ENCODE data around the gene ZBTB9.
"Not testable (repeated sequence)": the region's sequence is repeated elsewhere in the genome, so short reads cannot be mapped to it uniquely, and the experiment has no call there.

ZBTB9 gene

DNA sequence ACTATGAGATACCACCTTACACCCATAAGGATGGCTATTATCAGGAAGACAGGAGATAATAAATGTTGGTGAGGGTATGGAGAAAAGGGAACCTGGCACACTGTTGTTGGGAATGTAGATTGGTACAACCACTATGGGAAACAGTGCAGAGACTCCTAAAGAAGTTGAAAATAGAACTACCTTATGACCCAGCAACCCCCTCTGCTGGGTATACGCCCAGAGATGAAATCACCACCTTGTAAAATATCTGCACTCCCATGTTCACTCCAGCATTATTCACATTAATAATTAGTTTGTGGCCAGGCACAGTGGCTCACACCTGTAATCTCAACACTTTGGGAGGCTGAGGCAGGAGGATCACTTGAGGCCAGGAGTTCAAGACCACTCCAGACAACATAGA lies 26.8 kb downstream of the ZBTB9 start:
- no peaks in the 10 kb centered on the region for H3K9me3 ChIP-seq (ENCODE audit: control insufficient read depth in 2 of 2, low read length in 2 of 2)

DNA sequence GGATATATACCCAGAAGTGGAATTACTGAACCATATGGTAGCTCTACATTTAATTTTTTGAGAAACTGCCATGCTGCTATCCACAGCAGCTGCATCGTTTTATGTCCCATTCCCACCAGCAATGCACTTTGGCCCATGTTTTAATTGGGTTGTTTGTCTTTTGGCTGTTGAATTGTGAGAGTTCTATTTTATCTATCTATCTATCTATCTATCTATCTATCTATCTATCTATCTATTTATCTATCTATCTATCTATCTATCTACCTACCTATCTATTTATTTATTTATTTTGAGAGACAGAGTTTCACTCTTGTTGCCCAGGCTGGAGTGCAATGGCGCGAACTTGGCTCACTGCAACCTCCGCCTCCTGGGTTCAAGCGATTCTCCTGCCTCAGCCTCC lies 28.2 kb downstream of the ZBTB9 start:
- H3K9ac ChIP-seq (ENCODE audit: low read length in 2 of 2); H3K27me3 ChIP-seq (ENCODE audit: control insufficient read depth in 1 of 2, insufficient read depth in 2 of 2, low read length in 2 of 2); H3K27ac ChIP-seq (ENCODE audit: low read length); H3K4me1 ChIP-seq (ENCODE audit: control insufficient read depth, insufficient read depth, low read length); H3K9me3 ChIP-seq (ENCODE audit: control insufficient read depth in 2 of 2, low read length in 2 of 2); H3K36me3 ChIP-seq (ENCODE audit: control insufficient read depth in 2 of 2, insufficient read depth in 2 of 2, low read length in 2 of 2); H3K4me3 ChIP-seq (ENCODE audit: low read length in 2 of 2): not testable (repeated sequence)

More for the DNA sequence above, 26.8 kb downstream of the ZBTB9 start:
- Histone ChIP-seq H3K4me1 (ENCODE audit: control insufficient read depth, insufficient read depth, low read length) (no peaks in the 10 kb centered on the region), H3K4me3 (ENCODE audit: low read length in 2 of 2) (no peak overlapping the region), H3K27me3 (ENCODE audit: control insufficient read depth in 1 of 2, insufficient read depth in 2 of 2, low read length in 2 of 2) (peaks cover 0 to 2% of the 10 kb centered on the region in 2 donors), H3K27ac (ENCODE audit: low read length) (no peak overlapping the region), H3K9ac (ENCODE audit: low read length in 2 of 2) (no peak overlapping the region), H3K36me3 (ENCODE audit: control insufficient read depth in 2 of 2, insufficient read depth in 2 of 2, low read length in 2 of 2) (no peaks in the 10 kb centered on the region)

DNA sequence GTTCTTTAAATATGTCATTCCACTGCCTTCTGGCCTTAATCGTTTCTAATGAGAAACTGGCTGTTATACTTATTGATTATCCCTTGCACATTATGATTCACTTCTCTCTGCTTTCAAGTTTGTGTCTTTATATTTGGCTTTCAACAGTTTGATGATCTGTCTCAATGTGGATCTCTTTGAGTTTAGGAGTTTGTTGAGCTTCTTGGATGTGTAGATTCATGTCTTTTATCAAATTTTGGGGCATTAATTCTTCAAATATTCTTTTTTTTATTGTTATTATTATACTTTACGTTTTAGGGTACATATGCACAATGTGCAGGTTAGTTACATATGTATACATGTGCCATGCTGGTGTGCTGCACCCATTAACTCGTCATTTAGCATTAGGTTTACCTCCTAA lies 29.3 kb downstream of the ZBTB9 start:
- Histone ChIP-seq H3K9ac (ENCODE audit: low read length in 2 of 2) (no peak overlapping the region), H3K27me3 (ENCODE audit: control insufficient read depth in 1 of 2, insufficient read depth in 2 of 2, low read length in 2 of 2) (peaks cover 0 to 2% of the 10 kb centered on the region in 2 donors), H3K27ac (ENCODE audit: low read length) (no peak overlapping the region), H3K4me3 (ENCODE audit: low read length in 2 of 2) (no peak overlapping the region), H3K9me3 (ENCODE audit: control insufficient read depth in 2 of 2, low read length in 2 of 2) (no peaks in the 10 kb centered on the region), H3K36me3 (ENCODE audit: control insufficient read depth in 2 of 2, insufficient read depth in 2 of 2, low read length in 2 of 2) (no peaks in the 10 kb centered on the region), H3K4me1 (ENCODE audit: control insufficient read depth, insufficient read depth, low read length) (no peaks in the 10 kb centered on the region)

DNA sequence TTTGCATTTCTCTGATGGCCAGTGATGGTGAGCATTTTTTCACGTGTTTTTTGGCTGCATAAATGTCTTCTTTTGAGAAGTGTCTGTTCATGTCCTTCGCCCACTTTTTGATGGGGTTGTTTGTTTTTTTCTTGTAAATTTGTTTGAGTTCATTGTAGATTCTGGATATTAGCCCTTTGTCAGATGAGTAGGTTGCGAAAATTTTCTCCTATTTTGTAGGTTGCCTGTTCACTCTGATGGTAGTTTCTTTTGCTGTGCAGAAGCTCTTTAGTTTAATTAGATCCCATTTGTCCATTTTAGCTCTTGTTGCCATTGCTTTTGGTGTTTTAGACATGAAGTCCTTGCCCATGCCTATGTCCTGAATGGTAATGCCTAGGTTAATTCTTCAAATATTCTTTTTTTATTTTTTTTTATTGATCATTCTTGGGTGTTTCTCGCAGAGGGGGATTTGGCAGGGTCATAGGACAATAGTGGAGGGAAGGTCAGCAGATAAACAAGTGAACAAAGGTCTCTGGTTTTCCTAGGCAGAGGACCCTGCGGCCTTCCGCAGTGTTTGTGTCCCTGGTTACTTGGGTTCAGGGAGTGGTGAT lies 30.4 kb downstream of the ZBTB9 start:
- H3K4me3 ChIP-seq (ENCODE audit: low read length in 2 of 2); H3K4me1 ChIP-seq (ENCODE audit: control insufficient read depth, insufficient read depth, low read length); H3K9ac ChIP-seq (ENCODE audit: low read length in 2 of 2); H3K27me3 ChIP-seq (ENCODE audit: control insufficient read depth in 1 of 2, insufficient read depth in 2 of 2, low read length in 2 of 2); H3K36me3 ChIP-seq (ENCODE audit: control insufficient read depth in 2 of 2, insufficient read depth in 2 of 2, low read length in 2 of 2); H3K27ac ChIP-seq (ENCODE audit: low read length); H3K9me3 ChIP-seq (ENCODE audit: control insufficient read depth in 2 of 2, low read length in 2 of 2): not testable (repeated sequence)

DNA sequence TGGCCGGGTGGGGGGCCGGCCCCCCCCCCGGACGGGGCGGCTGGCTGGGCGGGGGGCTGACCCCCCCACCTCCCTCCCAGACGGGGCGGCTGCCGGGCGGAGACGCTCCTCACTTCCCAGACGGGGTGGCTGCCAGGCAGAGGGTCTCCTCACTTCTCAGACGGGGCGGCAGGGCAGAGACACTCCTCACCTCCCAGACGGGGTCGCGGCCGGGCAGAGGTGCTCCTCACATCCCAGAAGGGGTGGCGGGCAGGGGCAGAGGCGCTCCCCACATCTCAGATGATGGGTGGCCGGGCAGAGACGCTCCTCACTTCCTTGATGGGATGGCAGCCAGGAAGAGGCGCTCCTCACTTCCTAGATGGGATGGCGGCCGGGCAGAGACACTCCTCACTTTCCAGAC lies 31.3 kb downstream of the ZBTB9 start:
- not testable (repeated sequence) for H3K4me1 ChIP-seq (ENCODE audit: control insufficient read depth, insufficient read depth, low read length); H3K27me3 ChIP-seq (ENCODE audit: control insufficient read depth in 1 of 2, insufficient read depth in 2 of 2, low read length in 2 of 2); H3K27ac ChIP-seq (ENCODE audit: low read length); H3K9me3 ChIP-seq (ENCODE audit: control insufficient read depth in 2 of 2, low read length in 2 of 2); H3K36me3 ChIP-seq (ENCODE audit: control insufficient read depth in 2 of 2, insufficient read depth in 2 of 2, low read length in 2 of 2); H3K9ac ChIP-seq (ENCODE audit: low read length in 2 of 2); H3K4me3 ChIP-seq (ENCODE audit: low read length in 2 of 2)

DNA sequence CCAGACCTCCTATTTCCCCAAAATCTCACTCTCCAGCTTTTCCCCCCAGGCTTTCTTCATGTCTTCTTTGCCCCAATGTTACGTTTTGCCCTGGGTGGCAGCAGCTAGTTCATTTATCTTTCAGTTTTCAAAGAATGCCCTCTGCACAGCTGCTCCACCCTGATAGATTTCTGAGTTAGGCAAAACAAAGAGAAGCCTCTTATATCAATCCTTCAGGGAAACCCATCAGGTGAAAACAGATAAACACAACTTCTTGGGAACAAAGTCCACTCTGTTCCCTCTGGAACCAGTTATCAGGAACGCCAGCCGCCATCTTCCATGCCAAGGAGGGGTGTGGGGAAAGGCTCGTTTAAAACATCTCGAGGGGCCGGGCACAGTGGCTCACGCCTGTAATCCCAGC lies 34.0 kb downstream of the ZBTB9 start:
- no peak overlapping the region for H3K9ac ChIP-seq (ENCODE audit: low read length in 2 of 2)
- no peaks in the 10 kb centered on the region for H3K36me3 ChIP-seq (ENCODE audit: control insufficient read depth in 2 of 2, insufficient read depth in 2 of 2, low read length in 2 of 2)
- no peak overlapping the region for H3K4me3 ChIP-seq (ENCODE audit: low read length in 2 of 2)
- no peak overlapping the region for H3K27ac ChIP-seq (ENCODE audit: low read length)
- H3K4me1 ChIP-seq (ENCODE audit: control insufficient read depth, insufficient read depth, low read length) = no peaks in the 10 kb centered on the region
- peaks cover 0 to 3% of the 10 kb centered on the region in 2 donors for H3K27me3 ChIP-seq (ENCODE audit: control insufficient read depth in 1 of 2, insufficient read depth in 2 of 2, low read length in 2 of 2)
- H3K9me3 ChIP-seq (ENCODE audit: control insufficient read depth in 2 of 2, low read length in 2 of 2) = no peaks in the 10 kb centered on the region

DNA sequence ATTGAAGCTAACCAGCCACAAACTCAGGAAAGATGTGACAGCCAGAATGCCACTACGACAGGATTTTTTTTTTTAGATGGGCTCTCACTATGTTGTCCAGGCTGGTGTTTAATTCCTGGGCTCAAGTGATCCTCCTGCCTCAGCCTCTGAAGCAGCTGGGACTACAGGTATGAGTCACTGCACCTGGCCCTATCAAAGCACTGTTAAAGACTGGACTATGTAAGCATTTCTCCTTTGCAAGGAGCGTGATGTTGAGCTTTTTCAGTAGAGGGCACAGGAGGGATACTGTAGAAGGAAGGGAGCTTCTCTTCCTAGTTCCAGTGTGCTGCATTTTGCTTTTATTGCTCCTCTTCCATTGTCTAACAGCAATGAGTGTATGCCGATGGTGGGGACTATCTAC lies 35.8 kb downstream of the ZBTB9 start:
- no peak overlapping the region for H3K27ac ChIP-seq (ENCODE audit: low read length)

DNA sequence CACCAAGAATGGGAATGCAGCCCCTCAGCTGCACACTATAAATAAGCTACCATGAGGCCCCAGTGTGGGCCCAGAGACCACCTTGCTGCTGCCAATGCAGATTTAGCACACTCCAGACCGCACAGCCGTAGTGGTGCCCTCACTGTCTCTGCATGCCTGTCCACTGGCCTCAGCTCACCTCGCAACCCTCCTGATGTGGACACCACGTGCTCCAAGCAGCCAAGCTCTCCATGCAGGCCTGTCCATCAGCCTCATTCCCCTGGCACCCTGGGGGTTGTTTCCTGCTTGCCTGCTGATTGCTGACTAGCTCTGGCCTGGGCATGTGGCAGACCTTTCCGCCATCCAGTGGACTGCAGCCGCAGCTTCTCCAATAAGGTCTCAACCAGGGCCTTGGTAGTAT lies 36.2 kb downstream of the ZBTB9 start:
- Histone ChIP-seq H3K4me1 (ENCODE audit: control insufficient read depth, insufficient read depth, low read length) (no peaks in the 10 kb centered on the region), H3K4me3 (ENCODE audit: low read length in 2 of 2) (no peak overlapping the region), H3K9me3 (ENCODE audit: control insufficient read depth in 2 of 2, low read length in 2 of 2) (no peaks in the 10 kb centered on the region), H3K27me3 (ENCODE audit: control insufficient read depth in 1 of 2, insufficient read depth in 2 of 2, low read length in 2 of 2) (peaks cover 0 to 3% of the 10 kb centered on the region in 2 donors), H3K9ac (ENCODE audit: low read length in 2 of 2) (no peak overlapping the region), H3K36me3 (ENCODE audit: control insufficient read depth in 2 of 2, insufficient read depth in 2 of 2, low read length in 2 of 2) (no peaks in the 10 kb centered on the region), H3K27ac (ENCODE audit: low read length) (no peak overlapping the region)

More for the DNA sequence above, 35.8 kb downstream of the ZBTB9 start:
- H3K4me3 ChIP-seq (ENCODE audit: low read length in 2 of 2) = no peak overlapping the region
- H3K36me3 ChIP-seq (ENCODE audit: control insufficient read depth in 2 of 2, insufficient read depth in 2 of 2, low read length in 2 of 2) = no peaks in the 10 kb centered on the region
- H3K4me1 ChIP-seq (ENCODE audit: control insufficient read depth, insufficient read depth, low read length) = no peaks in the 10 kb centered on the region
- peaks cover 0 to 3% of the 10 kb centered on the region in 2 donors for H3K27me3 ChIP-seq (ENCODE audit: control insufficient read depth in 1 of 2, insufficient read depth in 2 of 2, low read length in 2 of 2)
- H3K9ac ChIP-seq (ENCODE audit: low read length in 2 of 2) = no peak overlapping the region
- no peaks in the 10 kb centered on the region for H3K9me3 ChIP-seq (ENCODE audit: control insufficient read depth in 2 of 2, low read length in 2 of 2)

DNA sequence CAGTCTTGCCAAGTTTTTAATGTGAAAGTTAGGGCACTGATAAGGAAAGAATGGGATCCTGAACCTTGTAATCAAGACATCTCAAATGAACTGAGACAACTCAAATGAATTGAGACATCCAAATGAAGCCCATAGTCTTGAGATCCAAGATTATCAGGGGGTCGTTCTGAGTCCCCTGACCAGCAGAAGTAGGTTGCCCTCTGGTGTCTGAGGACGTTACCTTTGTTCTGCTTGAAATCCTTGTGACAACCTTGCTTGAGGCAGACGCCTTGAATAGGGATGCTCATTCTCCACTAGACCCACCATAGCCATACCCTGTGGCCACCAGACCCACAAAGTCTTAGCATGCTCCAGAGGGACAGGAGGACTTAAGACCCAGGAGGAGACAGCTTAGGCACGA lies 37.7 kb downstream of the ZBTB9 start:
- no peak overlapping the region for H3K9ac ChIP-seq (ENCODE audit: low read length in 2 of 2)
- no peak overlapping the region for H3K4me3 ChIP-seq (ENCODE audit: low read length in 2 of 2)
- no peaks in the 10 kb centered on the region for H3K4me1 ChIP-seq (ENCODE audit: control insufficient read depth, insufficient read depth, low read length)
- H3K27me3 ChIP-seq (ENCODE audit: control insufficient read depth in 1 of 2, insufficient read depth in 2 of 2, low read length in 2 of 2) = peaks cover 0 to 3% of the 10 kb centered on the region in 2 donors
- no peak overlapping the region for H3K27ac ChIP-seq (ENCODE audit: low read length)
- H3K9me3 ChIP-seq (ENCODE audit: control insufficient read depth in 2 of 2, low read length in 2 of 2) = no peaks in the 10 kb centered on the region
- H3K36me3 ChIP-seq (ENCODE audit: control insufficient read depth in 2 of 2, insufficient read depth in 2 of 2, low read length in 2 of 2) = no peaks in the 10 kb centered on the region

DNA sequence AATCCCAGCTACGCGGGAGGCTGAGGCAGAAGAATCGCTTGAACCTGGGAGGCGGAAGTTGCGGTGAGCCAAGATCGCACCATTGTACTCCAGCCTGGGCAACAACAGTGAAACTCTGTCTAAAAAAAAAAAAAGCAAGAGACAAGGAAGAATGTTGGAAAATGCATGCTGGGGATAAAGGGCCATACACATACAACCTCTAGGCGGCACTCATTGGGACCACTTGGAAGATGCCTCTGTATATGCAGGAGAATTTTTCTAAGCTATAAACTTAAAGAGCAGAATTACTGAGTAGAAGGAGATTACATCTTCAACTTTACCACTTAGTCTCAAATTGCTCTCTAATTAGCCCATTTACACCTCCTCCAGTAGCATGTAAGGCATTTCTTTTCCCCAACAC lies 42.8 kb downstream of the ZBTB9 start:
- Histone ChIP-seq H3K27ac (ENCODE audit: low read length) (no peak overlapping the region), H3K9me3 (ENCODE audit: control insufficient read depth in 2 of 2, low read length in 2 of 2) (no peaks in the 10 kb centered on the region), H3K9ac (ENCODE audit: low read length in 2 of 2) (no peak overlapping the region), H3K4me3 (ENCODE audit: low read length in 2 of 2) (no peak overlapping the region), H3K36me3 (ENCODE audit: control insufficient read depth in 2 of 2, insufficient read depth in 2 of 2, low read length in 2 of 2) (no peaks in the 10 kb centered on the region), H3K4me1 (ENCODE audit: control insufficient read depth, insufficient read depth, low read length) (no peaks in the 10 kb centered on the region), H3K27me3 (ENCODE audit: control insufficient read depth in 1 of 2, insufficient read depth in 2 of 2, low read length in 2 of 2) (peaks cover 0 to 3% of the 10 kb centered on the region in 2 donors)

DNA sequence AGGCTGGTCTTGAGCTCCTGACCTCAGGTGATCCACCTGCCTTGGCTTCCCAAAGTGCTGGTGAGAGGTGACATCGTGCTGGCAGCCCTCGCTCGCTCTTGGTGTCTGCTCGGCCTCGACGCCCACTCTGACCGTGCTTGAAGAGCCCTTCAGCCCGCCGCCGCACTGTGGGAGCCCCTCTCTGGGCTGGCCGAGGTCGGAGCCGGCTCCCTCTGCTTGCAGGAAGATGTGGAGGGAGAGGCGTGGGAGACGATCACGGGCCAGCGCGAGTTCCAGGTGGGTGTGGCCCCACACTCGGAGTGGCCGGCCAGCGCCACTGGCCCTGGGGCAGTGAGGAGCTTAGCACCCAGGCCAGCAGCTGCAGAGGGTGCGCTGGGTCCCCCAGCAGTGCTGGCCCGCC lies 48.1 kb downstream of the ZBTB9 start:
- H3K36me3 ChIP-seq (ENCODE audit: control insufficient read depth in 2 of 2, insufficient read depth in 2 of 2, low read length in 2 of 2) = no peaks in the 10 kb centered on the region
- no peak overlapping the region for H3K4me3 ChIP-seq (ENCODE audit: low read length in 2 of 2)
- H3K9ac ChIP-seq (ENCODE audit: low read length in 2 of 2) = no peak overlapping the region
- peaks cover 0 to 3% of the 10 kb centered on the region in 2 donors for H3K27me3 ChIP-seq (ENCODE audit: control insufficient read depth in 1 of 2, insufficient read depth in 2 of 2, low read length in 2 of 2)
- H3K27ac ChIP-seq (ENCODE audit: low read length) = no peak overlapping the region
- H3K9me3 ChIP-seq (ENCODE audit: control insufficient read depth in 2 of 2, low read length in 2 of 2) = no peaks in the 10 kb centered on the region
- no peaks in the 10 kb centered on the region for H3K4me1 ChIP-seq (ENCODE audit: control insufficient read depth, insufficient read depth, low read length)
